SH-SY5Y (cell line): ENCODE measurements around the gene PNMT.

ENCODE experiments used
- GATA2 ChIP-seq: IDR thresholded peaks from 2 replicates; pipeline ENCODE4 v1.6.1; 2011; ENCODE audit warnings: mild to moderate bottlenecking, low read depth, low read length
- GATA3 ChIP-seq: IDR thresholded peaks from 2 replicates; pipeline ENCODE4 v1.6.1; 2011; ENCODE audit warnings: low read depth, mild to moderate bottlenecking, low read length, moderate library complexity

GRCh38 chr17:39627712-39628516 is 40.3 kb upstream of the PNMT start:
- TF ChIP-seq GATA2 = no peak
- TF ChIP-seq GATA3 = no peak
